CD8-positive, alpha-beta memory T cell (primary cell): ENCODE measurements around the gene CHRNE. TPM values are rescaled to one million over a fixed set of nuclear protein-coding genes. Genes with fewer than 3 reads are reported as not detected.
A peak's percentile ranks its signal among the peaks of the same experiment; 100 is the strongest.

Experiments used
- CTCF ChIA-PET: fragments of 350-600 bp; sonication (Branson Sonifier 250); formaldehyde crosslinking; loops from one replicate; lab custom pipeline; 2021; ENCODE audit warnings: antibody characterized with exemption; lab: Charles Lee
- POLR2A ChIA-PET: fragments of 350-600 bp; sonication (Branson Sonifier 250); formaldehyde crosslinking; loops from one replicate; lab custom pipeline; 2021; ENCODE audit warnings: antibody characterized with exemption; lab: Charles Lee
- DNase-seq, 5 donors: peaks; one replicate each; pipeline versions ENCODE4 v3.0.0 to v3.0.0-alpha.2; 2020 to 2022; ENCODE audit warnings: mixed read lengths in 1 of 5
- H3K27ac ChIP-seq: one replicate; pipeline ENCODE4 v1.7.0; 2013; ENCODE audit warnings: low read depth, mild to moderate bottlenecking, low read length, moderate library complexity
- H3K27me3 ChIP-seq: 2 replicates; pipeline ENCODE4 v1.7.0; 2013; ENCODE audit warnings: low read length, mild to moderate bottlenecking; ENCODE audit not compliant: insufficient read depth, poor library complexity, severe bottlenecking
- H3K36me3 ChIP-seq: 2 replicates; pipeline ENCODE4 v1.7.0; 2013; ENCODE audit warnings: mild to moderate bottlenecking, low read length, moderate library complexity; ENCODE audit not compliant: insufficient read depth
- H3K4me1 ChIP-seq: 2 replicates; pipeline ENCODE4 v1.7.0; 2013; ENCODE audit warnings: mild to moderate bottlenecking, low read length, moderate library complexity; ENCODE audit not compliant: insufficient read depth
- H3K4me3 ChIP-seq: 2 replicates; pipeline ENCODE4 v1.7.0; 2013; ENCODE audit warnings: mild to moderate bottlenecking, low read length
- H3K9me3 ChIP-seq: 2 replicates; pipeline ENCODE4 v1.7.0; 2013; ENCODE audit warnings: mild to moderate bottlenecking, low read length
- H3K27ac Mint-ChIP-seq, 8 donors: one replicate each; pipeline ENCODE4 v1.8.0; 2020 to 2021; ENCODE audit warnings: mixed read lengths in 8 of 8, mild to moderate bottlenecking in 6 of 8, inconsistent platforms in 3 of 8, moderate library complexity in 3 of 8
- H3K27me3 Mint-ChIP-seq, 2 donors: one replicate each; pipeline ENCODE4 v1.8.0; 2020 to 2021; ENCODE audit warnings: mixed read lengths in 2 of 2, mild to moderate bottlenecking in 1 of 2, moderate library complexity in 1 of 2
- H3K36me3 Mint-ChIP-seq, 3 donors: one replicate each; pipeline ENCODE4 v1.8.0; 2020 to 2021; ENCODE audit warnings: mixed read lengths in 3 of 3, inconsistent platforms in 1 of 3, mild to moderate bottlenecking in 1 of 3
- H3K4me1 Mint-ChIP-seq, 3 donors: one replicate each; pipeline ENCODE4 v1.8.0; 2020 to 2021; ENCODE audit warnings: mixed read lengths in 3 of 3, inconsistent platforms in 1 of 3, mild to moderate bottlenecking in 1 of 3
- H3K4me3 Mint-ChIP-seq, 7 donors: one replicate each; pipeline ENCODE4 v1.8.0; 2020 to 2021; ENCODE audit warnings: mixed read lengths in 7 of 7, mild to moderate bottlenecking in 6 of 7, moderate library complexity in 4 of 7, inconsistent platforms in 2 of 7
- H3K9me3 Mint-ChIP-seq, 5 donors: one replicate each; pipeline ENCODE4 v1.8.0; 2020 to 2022; ENCODE audit warnings: mixed read lengths in 5 of 5, mild to moderate bottlenecking in 3 of 5, moderate library complexity in 2 of 5, inconsistent platforms in 1 of 5
- polyA plus RNA-seq: library from polyadenylated mRNA; unstranded; fragments of 300-500 nt; fragmentation: Illumina TruSeq; gene quantifications from one replicate; pipeline ENCODE4 v1.2.3, GENCODE V29; 2021
- total RNA-seq, 2 experiments: library from RNA; stranded (reverse); gene quantifications; one replicate each; pipeline ENCODE4 v1.2.3, GENCODE V29; 2021

The CHRNE gene
- total and polyA plus RNA-seq, 3 experiments from 2014 or later: 0.23 to 0.38 (median 0.37) TPM

- Histone ChIP-seq H3K9me3 (no peaks in the 10 kb centered on the region), H3K4me1 (peaks cover 6% of the 10 kb centered on the region), H3K27ac (no peak overlapping the region), H3K27me3 (no peaks in the 10 kb centered on the region), H3K36me3 (peaks cover 6% of the 10 kb centered on the region), H3K4me3 (no peak overlapping the region)
- peaks cover 0 to 4% of the 10 kb centered on the region in 2 donors for H3K27me3 Mint-ChIP-seq
- peaks cover 36 to 54% (median 44%) of the 10 kb centered on the region in 3 donors for H3K4me1 Mint-ChIP-seq
- DNase-seq: no peak
- H3K36me3 Mint-ChIP-seq: peaks cover 0 to 47% (median 13%) of the 10 kb centered on the region in 3 donors
- H3K4me3 Mint-ChIP-seq: peak overlapping the region in 1 of 7 donors; percentile 35
- H3K27ac Mint-ChIP-seq: no peak overlapping the region
- CTCF ChIA-PET: no interaction called here
- POLR2A ChIA-PET: no interaction called here
- H3K9me3 Mint-ChIP-seq: peaks cover 0 to 12% (median 4%) of the 10 kb centered on the region in 5 donors
These were observed 46.0 kb downstream of the CHRNE start for GRCh38 chr17:4856937-4857314.

GRCh38 chr17:4856271-4856936 lies 46.5 kb downstream of the CHRNE start:
- ChIA-PET POLR2A (interaction anchor here (0.6 kb wide), 1 partner anchor 11 kb away, joined by 3 read pairs; no protein-coding TSS in a partner anchor), CTCF (no interaction called here)
- no peak overlapping the region for H3K27ac ChIP-seq
- no peaks in the 10 kb centered on the region for H3K27me3 ChIP-seq
- H3K27me3 Mint-ChIP-seq: peaks cover 0 to 6% of the 10 kb centered on the region in 2 donors
- H3K36me3 Mint-ChIP-seq: peaks cover 0 to 45% (median 14%) of the 10 kb centered on the region in 3 donors
- H3K4me1 Mint-ChIP-seq: peaks cover 36 to 56% (median 46%) of the 10 kb centered on the region in 3 donors
- peak overlapping the region in 1 of 7 donors; percentile 35 for H3K4me3 Mint-ChIP-seq
- no peak overlapping the region for H3K4me3 ChIP-seq
- H3K9me3 ChIP-seq: no peaks in the 10 kb centered on the region
- H3K4me1 ChIP-seq: peaks cover 6% of the 10 kb centered on the region
- H3K9me3 Mint-ChIP-seq: peaks cover 0 to 12% (median 5%) of the 10 kb centered on the region in 5 donors
- DNase-seq: no peak
- peak overlapping the region in 1 of 8 donors; percentile 79 for H3K27ac Mint-ChIP-seq
- H3K36me3 ChIP-seq: peaks cover 6% of the 10 kb centered on the region

GRCh38 chr17:4854111-4854681 lies 48.7 kb downstream of the CHRNE start:
- H3K27ac Mint-ChIP-seq: peak overlapping the region in 4 of 8 donors; percentile 4 to 71 (median 30)

GRCh38 chr17:4853208-4853671 lies 49.7 kb downstream of the CHRNE start:
- peaks cover 45 to 72% (median 67%) of the 10 kb centered on the region in 3 donors for H3K4me1 Mint-ChIP-seq
- Histone ChIP-seq H3K27ac (no peak overlapping the region), H3K4me3 (no peak overlapping the region), H3K36me3 (peaks cover 9% of the 10 kb centered on the region), H3K4me1 (peaks cover 6% of the 10 kb centered on the region), H3K9me3 (no peaks in the 10 kb centered on the region), H3K27me3 (no peaks in the 10 kb centered on the region)
- ChIA-PET POLR2A (no interaction called here), CTCF (no interaction called here)
- peak overlapping the region in 5 of 8 donors; percentile 4 to 83 (median 39) for H3K27ac Mint-ChIP-seq
- peaks cover 0 to 40% (median 13%) of the 10 kb centered on the region in 3 donors for H3K36me3 Mint-ChIP-seq
- H3K4me3 Mint-ChIP-seq: peak overlapping the region in 5 of 7 donors; percentile 20 to 76 (median 32)
- peaks cover 0 to 6% of the 10 kb centered on the region in 2 donors for H3K27me3 Mint-ChIP-seq
- peaks cover 0 to 12% (median 5%) of the 10 kb centered on the region in 5 donors for H3K9me3 Mint-ChIP-seq
- peak; percentile 3 to 52 (median 29) for DNase-seq

More at GRCh38 chr17:4854111-4854681, 48.7 kb downstream of the CHRNE start:
- Mint-ChIP-seq H3K4me3 (peak overlapping the region in 1 of 7 donors; percentile 37), H3K4me1 (peaks cover 47 to 71% (median 64%) of the 10 kb centered on the region in 3 donors), H3K36me3 (peaks cover 0 to 40% (median 15%) of the 10 kb centered on the region in 3 donors), H3K9me3 (peaks cover 0 to 12% (median 5%) of the 10 kb centered on the region in 5 donors), H3K27me3 (peaks cover 0 to 6% of the 10 kb centered on the region in 2 donors)
- peaks cover 9% of the 10 kb centered on the region for H3K36me3 ChIP-seq
- no peak overlapping the region for H3K27ac ChIP-seq
- H3K4me1 ChIP-seq: peaks cover 6% of the 10 kb centered on the region
- H3K9me3 ChIP-seq: no peaks in the 10 kb centered on the region
- no peak for DNase-seq
- no peaks in the 10 kb centered on the region for H3K27me3 ChIP-seq
- POLR2A ChIA-PET: no interaction called here
- CTCF ChIA-PET: interaction anchor here (1.1 kb wide), 1 partner anchor 64 kb away, joined by 4 read pairs; no protein-coding TSS in a partner anchor
- H3K4me3 ChIP-seq: no peak overlapping the region

GRCh38 chr17:4852567-4853207 lies 50.2 kb downstream of the CHRNE start:
- Histone ChIP-seq H3K36me3 (peaks cover 9% of the 10 kb centered on the region), H3K4me3 (no peak overlapping the region), H3K4me1 (peaks cover 6% of the 10 kb centered on the region), H3K27me3 (no peaks in the 10 kb centered on the region), H3K27ac (no peak overlapping the region), H3K9me3 (no peaks in the 10 kb centered on the region)
- CTCF ChIA-PET: interaction anchor here (1.1 kb wide), 1 partner anchor 63 kb away, joined by 5 read pairs; no protein-coding TSS in a partner anchor
- DNase-seq: peak; percentile 25 to 66 (median 44)
- H3K9me3 Mint-ChIP-seq: peaks cover 0 to 12% (median 5%) of the 10 kb centered on the region in 5 donors
- H3K27ac Mint-ChIP-seq: peak overlapping the region; percentile 30 to 93 (median 82)
- peak overlapping the region in 6 of 7 donors; percentile 29 to 85 (median 48) for H3K4me3 Mint-ChIP-seq
- H3K4me1 Mint-ChIP-seq: peaks cover 45 to 73% (median 69%) of the 10 kb centered on the region in 3 donors
- H3K27me3 Mint-ChIP-seq: peaks cover 0 to 6% of the 10 kb centered on the region in 2 donors
- peaks cover 0 to 41% (median 15%) of the 10 kb centered on the region in 3 donors for H3K36me3 Mint-ChIP-seq
- POLR2A ChIA-PET: interaction anchor here (1.5 kb wide), 1 partner anchor 19 kb away, joined by 3 read pairs; no protein-coding TSS in a partner anchor

- Mint-ChIP-seq H3K36me3 (peaks cover 0 to 39% (median 17%) of the 10 kb centered on the region in 3 donors), H3K27ac (peak overlapping the region in 2 of 8 donors; percentile 25 to 79), H3K4me1 (peaks cover 39 to 73% (median 68%) of the 10 kb centered on the region in 3 donors), H3K4me3 (no peak overlapping the region), H3K27me3 (peaks cover 0 to 6% of the 10 kb centered on the region in 2 donors), H3K9me3 (peaks cover 0 to 12% (median 5%) of the 10 kb centered on the region in 5 donors)
- no peak overlapping the region for H3K27ac ChIP-seq
- peaks cover 12% of the 10 kb centered on the region for H3K36me3 ChIP-seq
- H3K9me3 ChIP-seq: no peaks in the 10 kb centered on the region
- POLR2A ChIA-PET: no interaction called here
- peaks cover 6% of the 10 kb centered on the region for H3K4me1 ChIP-seq
- no peaks in the 10 kb centered on the region for H3K27me3 ChIP-seq
- no peak for DNase-seq
- H3K4me3 ChIP-seq: no peak overlapping the region
- CTCF ChIA-PET: no interaction called here
These were observed 51.8 kb downstream of the CHRNE start for GRCh38 chr17:4851084-4851483.

- peaks cover 0 to 42% (median 18%) of the 10 kb centered on the region in 3 donors for H3K36me3 Mint-ChIP-seq
- H3K36me3 ChIP-seq: peaks cover 12% of the 10 kb centered on the region
- H3K9me3 ChIP-seq: no peaks in the 10 kb centered on the region
- peaks cover 41 to 77% (median 74%) of the 10 kb centered on the region in 3 donors for H3K4me1 Mint-ChIP-seq
- POLR2A ChIA-PET: no interaction called here
- H3K9me3 Mint-ChIP-seq: peaks cover 0 to 12% (median 5%) of the 10 kb centered on the region in 5 donors
- DNase-seq: no peak
- H3K4me3 Mint-ChIP-seq: no peak overlapping the region
- H3K4me1 ChIP-seq: peaks cover 6% of the 10 kb centered on the region
- H3K27me3 Mint-ChIP-seq: peaks cover 0 to 6% of the 10 kb centered on the region in 2 donors
- peak overlapping the region in 3 of 8 donors; percentile 5 to 79 (median 50) for H3K27ac Mint-ChIP-seq
- H3K27ac ChIP-seq: no peak overlapping the region
- CTCF ChIA-PET: no interaction called here
- no peak overlapping the region for H3K4me3 ChIP-seq
- no peaks in the 10 kb centered on the region for H3K27me3 ChIP-seq
These were observed 52.7 kb downstream of the CHRNE start for GRCh38 chr17:4850246-4850645.
